Measurements from ENCODE around the gene SEMA3A. TPM values are rescaled to one million over a fixed set of nuclear protein-coding genes. Genes with fewer than 3 reads are reported as not detected.

SEMA3A gene
- total RNA-seq, 2 donors from 2014 or later, result 0.13 TPM; not detected in 1

- ATAC-seq (replicated peaks), result no peak
- H3K4me1 Mint-ChIP-seq, result no peaks in the 10 kb centered on the region
- H3K36me3 Mint-ChIP-seq (ENCODE audit: low read depth), result no peaks in the 10 kb centered on the region
These were observed 210.0 kb downstream of the SEMA3A start for GRCh38 chr7:83984591-83984990.

GRCh38 chr7:83984076-83984475 lies 210.5 kb downstream of the SEMA3A start:
- H3K27me3 Mint-ChIP-seq, result no peaks in the 10 kb centered on the region
- no peak overlapping the region for H3K4me3 Mint-ChIP-seq
- no peaks in the 10 kb centered on the region for H3K4me1 Mint-ChIP-seq
- no peaks in the 10 kb centered on the region for H3K36me3 Mint-ChIP-seq (ENCODE audit: low read depth)
- ATAC-seq (replicated peaks), result no peak
- H3K9me3 Mint-ChIP-seq, result no peaks in the 10 kb centered on the region
- H3K27ac Mint-ChIP-seq, result no peak overlapping the region

More at GRCh38 chr7:83984591-83984990, 210.0 kb downstream of the SEMA3A start:
- H3K27ac Mint-ChIP-seq, result no peak overlapping the region
- H3K9me3 Mint-ChIP-seq, result no peaks in the 10 kb centered on the region
- H3K4me3 Mint-ChIP-seq, result no peak overlapping the region
- no peaks in the 10 kb centered on the region for H3K27me3 Mint-ChIP-seq

- H3K27me3 Mint-ChIP-seq, result no peaks in the 10 kb centered on the region
- H3K4me3 Mint-ChIP-seq, result no peak overlapping the region
- H3K9me3 Mint-ChIP-seq, result no peaks in the 10 kb centered on the region
- no peak for ATAC-seq (replicated peaks)
- H3K27ac Mint-ChIP-seq, result no peak overlapping the region
- no peaks in the 10 kb centered on the region for H3K36me3 Mint-ChIP-seq (ENCODE audit: low read depth)
- no peaks in the 10 kb centered on the region for H3K4me1 Mint-ChIP-seq
These were observed 211.0 kb downstream of the SEMA3A start for GRCh38 chr7:83983606-83984005.

GRCh38 chr7:83976302-83976701 lies 218.3 kb downstream of the SEMA3A start:
- Mint-ChIP-seq H3K9me3 (no peaks in the 10 kb centered on the region), H3K4me1 (no peaks in the 10 kb centered on the region), H3K4me3 (no peak overlapping the region), H3K36me3 (ENCODE audit: low read depth) (no peaks in the 10 kb centered on the region), H3K27ac (no peak overlapping the region), H3K27me3 (no peaks in the 10 kb centered on the region)
- no peak for ATAC-seq (replicated peaks)

- Mint-ChIP-seq H3K27ac (no peak overlapping the region), H3K4me1 (no peaks in the 10 kb centered on the region), H3K9me3 (no peaks in the 10 kb centered on the region), H3K4me3 (no peak overlapping the region), H3K27me3 (no peaks in the 10 kb centered on the region), H3K36me3 (ENCODE audit: low read depth) (no peaks in the 10 kb centered on the region)
- no peak for ATAC-seq (replicated peaks)
These were observed 224.5 kb downstream of the SEMA3A start for GRCh38 chr7:83970081-83970480.

- H3K27ac Mint-ChIP-seq, result no peak overlapping the region
These were observed 230.3 kb downstream of the SEMA3A start for GRCh38 chr7:83964318-83964717.

GRCh38 chr7:83957333-83957732 lies 237.3 kb downstream of the SEMA3A start:
- ATAC-seq (replicated peaks), result no peak
- Mint-ChIP-seq H3K4me1 (no peaks in the 10 kb centered on the region), H3K27me3 (no peaks in the 10 kb centered on the region), H3K36me3 (ENCODE audit: low read depth) (no peaks in the 10 kb centered on the region), H3K27ac (no peak overlapping the region), H3K9me3 (peaks cover 3% of the 10 kb centered on the region), H3K4me3 (no peak overlapping the region)

More at GRCh38 chr7:83964318-83964717, 230.3 kb downstream of the SEMA3A start:
- H3K4me1 Mint-ChIP-seq, result no peaks in the 10 kb centered on the region
- no peaks in the 10 kb centered on the region for H3K27me3 Mint-ChIP-seq
- ATAC-seq (replicated peaks), result no peak
- H3K9me3 Mint-ChIP-seq, result no peaks in the 10 kb centered on the region
- H3K4me3 Mint-ChIP-seq, result no peak overlapping the region
- no peaks in the 10 kb centered on the region for H3K36me3 Mint-ChIP-seq (ENCODE audit: low read depth)

- Mint-ChIP-seq H3K4me1 (no peaks in the 10 kb centered on the region), H3K9me3 (peaks cover 3% of the 10 kb centered on the region), H3K27me3 (no peaks in the 10 kb centered on the region), H3K27ac (no peak overlapping the region), H3K36me3 (ENCODE audit: low read depth) (no peaks in the 10 kb centered on the region), H3K4me3 (no peak overlapping the region)
- no peak for ATAC-seq (replicated peaks)
These were observed 238.5 kb downstream of the SEMA3A start for GRCh38 chr7:83956104-83956503.

GRCh38 chr7:83952236-83952635 lies 242.4 kb downstream of the SEMA3A start:
- no peaks in the 10 kb centered on the region for H3K27me3 Mint-ChIP-seq
- no peak for ATAC-seq (replicated peaks)
- H3K9me3 Mint-ChIP-seq, result peaks cover 3% of the 10 kb centered on the region
- no peak overlapping the region for H3K4me3 Mint-ChIP-seq
- H3K4me1 Mint-ChIP-seq, result no peaks in the 10 kb centered on the region
- H3K27ac Mint-ChIP-seq, result no peak overlapping the region
- H3K36me3 Mint-ChIP-seq (ENCODE audit: low read depth), result no peaks in the 10 kb centered on the region

- H3K27me3 Mint-ChIP-seq, result no peaks in the 10 kb centered on the region
- no peaks in the 10 kb centered on the region for H3K4me1 Mint-ChIP-seq
- no peaks in the 10 kb centered on the region for H3K9me3 Mint-ChIP-seq
- H3K27ac Mint-ChIP-seq, result no peak overlapping the region
- no peaks in the 10 kb centered on the region for H3K36me3 Mint-ChIP-seq (ENCODE audit: low read depth)
- ATAC-seq (replicated peaks), result no peak
- no peak overlapping the region for H3K4me3 Mint-ChIP-seq
These were observed 247.3 kb downstream of the SEMA3A start for GRCh38 chr7:83947260-83947659.

- H3K36me3 Mint-ChIP-seq (ENCODE audit: low read depth), result no peaks in the 10 kb centered on the region
- H3K4me1 Mint-ChIP-seq, result no peaks in the 10 kb centered on the region
- H3K4me3 Mint-ChIP-seq, result no peak overlapping the region
- no peak for ATAC-seq (replicated peaks)
- no peaks in the 10 kb centered on the region for H3K9me3 Mint-ChIP-seq
- no peak overlapping the region for H3K27ac Mint-ChIP-seq
- no peaks in the 10 kb centered on the region for H3K27me3 Mint-ChIP-seq
These were observed 247.8 kb downstream of the SEMA3A start for GRCh38 chr7:83946801-83947200.

- H3K27me3 Mint-ChIP-seq, result no peaks in the 10 kb centered on the region
- no peaks in the 10 kb centered on the region for H3K4me1 Mint-ChIP-seq
- H3K36me3 Mint-ChIP-seq (ENCODE audit: low read depth), result no peaks in the 10 kb centered on the region
- ATAC-seq (replicated peaks), result no peak
- H3K4me3 Mint-ChIP-seq, result no peak overlapping the region
- no peaks in the 10 kb centered on the region for H3K9me3 Mint-ChIP-seq
- H3K27ac Mint-ChIP-seq, result no peak overlapping the region
These were observed 253.3 kb downstream of the SEMA3A start for GRCh38 chr7:83941300-83941699.

GRCh38 chr7:83937930-83938329 lies 256.7 kb downstream of the SEMA3A start:
- Mint-ChIP-seq H3K4me1 (no peaks in the 10 kb centered on the region), H3K4me3 (no peak overlapping the region), H3K27ac (no peak overlapping the region), H3K9me3 (no peaks in the 10 kb centered on the region), H3K36me3 (ENCODE audit: low read depth) (no peaks in the 10 kb centered on the region), H3K27me3 (no peaks in the 10 kb centered on the region)
- no peak for ATAC-seq (replicated peaks)

GRCh38 chr7:83936056-83936708 lies 258.4 kb downstream of the SEMA3A start:
- Mint-ChIP-seq H3K9me3 (no peaks in the 10 kb centered on the region), H3K4me1 (no peaks in the 10 kb centered on the region), H3K27me3 (no peaks in the 10 kb centered on the region), H3K36me3 (ENCODE audit: low read depth) (no peaks in the 10 kb centered on the region), H3K27ac (no peak overlapping the region), H3K4me3 (no peak overlapping the region)
- ATAC-seq (replicated peaks), result peak; percentile 31

GRCh38 chr7:83934118-83934734 lies 260.4 kb downstream of the SEMA3A start:
- H3K9me3 Mint-ChIP-seq, result no peaks in the 10 kb centered on the region
- ATAC-seq (replicated peaks), result no peak
- no peak overlapping the region for H3K4me3 Mint-ChIP-seq
- no peaks in the 10 kb centered on the region for H3K27me3 Mint-ChIP-seq
- no peaks in the 10 kb centered on the region for H3K4me1 Mint-ChIP-seq
- H3K27ac Mint-ChIP-seq, result no peak overlapping the region
- no peaks in the 10 kb centered on the region for H3K36me3 Mint-ChIP-seq (ENCODE audit: low read depth)

Measured in activated T-helper 17 cell treated with anti-CD3 and anti-CD28 coated beads, Interleukin-2, amount 50 U/mL, for 72 hours (primary cell).